Ishikawa (cell line): ENCODE measurements around the gene CLEC3B.

Experiments used
- CEBPB ChIP-seq: IDR thresholded peaks from 2 replicates; pipeline ENCODE4 v1.6.1; 2012
- CREB1 ChIP-seq: IDR thresholded peaks from 2 replicates; pipeline ENCODE4 v1.6.1; 2012; ENCODE audit warnings: low read depth
- EP300 ChIP-seq: IDR thresholded peaks from 2 replicates; pipeline ENCODE4 v1.6.1; 2012; ENCODE audit warnings: borderline replicate concordance
- FOXM1 ChIP-seq: IDR thresholded peaks from 2 replicates; pipeline ENCODE4 v1.6.1; 2012; ENCODE audit warnings: low read depth, borderline replicate concordance
- MAX ChIP-seq: IDR thresholded peaks from 2 replicates; pipeline ENCODE4 v1.6.1; 2012
- NFIC ChIP-seq: IDR thresholded peaks from 2 replicates; pipeline ENCODE4 v1.6.1; 2012
- RAD21 ChIP-seq: IDR thresholded peaks from 2 replicates; pipeline ENCODE4 v1.6.1; 2012; ENCODE audit warnings: low read depth
- REST ChIP-seq: IDR thresholded peaks from 2 replicates; pipeline ENCODE4 v1.6.1; 2012; ENCODE audit warnings: low read depth, mild to moderate bottlenecking
- TAF1 ChIP-seq: IDR thresholded peaks from 2 replicates; pipeline ENCODE4 v1.6.1; 2012; ENCODE audit warnings: low read depth, mild to moderate bottlenecking
- TEAD4 ChIP-seq: IDR thresholded peaks from 2 replicates; pipeline ENCODE4 v1.6.1; 2012
- USF1 ChIP-seq: IDR thresholded peaks from 2 replicates; pipeline ENCODE4 v1.6.1; 2012
- YY1 ChIP-seq: IDR thresholded peaks from 2 replicates; pipeline ENCODE4 v1.6.1; 2012; ENCODE audit warnings: low read depth

- TF ChIP-seq RAD21 (no peak), EP300 (no peak), CREB1 (no peak), TAF1 (no peak), REST (no peak), MAX (no peak), TEAD4 (no peak), FOXM1 (no peak), YY1 (no peak), NFIC (no peak), CEBPB (no peak), USF1 (no peak)
These were observed 32.5 kb upstream of the CLEC3B start for GRCh38 chr3:44993471-44994205.
